ENCODE results near the gene CXorf49B.
"Not testable (repeated sequence)": the region's sequence is repeated elsewhere in the genome, so short reads cannot be mapped to it uniquely, and the experiment has no call there.

Gene CXorf49B

GRCh38 chrX:71763049-71763448 lies at the start of gene CXorf49B:
Gene CXorf49B, plus strand, starts transcription at chrX:71763349. Its CDS starts 75 bp downstream, at chrX:71763424.
- not testable (repeated sequence) for H3K9me2 ChIP-seq (replicated peaks; ENCODE audit: control insufficient read depth, low read length); H3K4me3 ChIP-seq (ENCODE audit: low read length); H3K4me2 ChIP-seq (ENCODE audit: low read length); H3K27me3 ChIP-seq (ENCODE audit: control insufficient read depth, low read length); H3K4me1 ChIP-seq (ENCODE audit: control insufficient read depth, low read length); H4K20me1 ChIP-seq (ENCODE audit: control insufficient read depth, insufficient read depth, low read depth, low read length); H3K27ac ChIP-seq (ENCODE audit: low read depth, low read length); H3K79me2 ChIP-seq (ENCODE audit: control insufficient read depth, low read length); H3F3A ChIP-seq (ENCODE audit: control insufficient read depth, insufficient read depth); H3K9me3 ChIP-seq (ENCODE audit: control insufficient read depth, insufficient read depth, low read length); H3K36me3 ChIP-seq (ENCODE audit: control insufficient read depth, low read length)

DNA sequence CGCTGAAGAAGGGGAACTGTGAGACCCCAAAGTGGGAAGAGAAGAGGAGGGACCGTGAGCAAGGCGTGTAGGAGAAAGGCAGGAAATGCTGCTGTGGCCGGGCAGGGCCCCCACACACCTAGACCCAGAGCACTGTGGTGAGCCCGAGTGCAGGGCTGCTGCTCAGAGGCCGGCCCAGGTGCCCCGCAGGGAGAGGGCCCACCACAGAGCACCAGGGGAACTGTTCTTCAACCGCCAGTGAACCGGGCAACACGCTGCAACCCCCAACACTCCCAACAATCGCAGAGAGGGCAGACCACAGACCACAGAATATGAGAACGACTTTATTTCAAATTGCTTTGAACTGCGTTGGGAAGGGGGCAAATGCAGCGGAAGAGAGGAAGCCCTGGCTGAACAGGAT lies 49.1 kb upstream of the CXorf49B start:
- H3K79me2 ChIP-seq (ENCODE audit: control insufficient read depth, low read length); H4K20me1 ChIP-seq (ENCODE audit: control insufficient read depth, insufficient read depth, low read depth, low read length); H3K9me3 ChIP-seq (ENCODE audit: control insufficient read depth, insufficient read depth, low read length); H3F3A ChIP-seq (ENCODE audit: control insufficient read depth, insufficient read depth); H3K4me2 ChIP-seq (ENCODE audit: low read length); H3K36me3 ChIP-seq (ENCODE audit: control insufficient read depth, low read length); H3K27ac ChIP-seq (ENCODE audit: low read depth, low read length); H3K9me2 ChIP-seq (replicated peaks; ENCODE audit: control insufficient read depth, low read length); H3K4me1 ChIP-seq (ENCODE audit: control insufficient read depth, low read length); H3K4me3 ChIP-seq (ENCODE audit: low read length); H3K27me3 ChIP-seq (ENCODE audit: control insufficient read depth, low read length): not testable (repeated sequence)

DNA sequence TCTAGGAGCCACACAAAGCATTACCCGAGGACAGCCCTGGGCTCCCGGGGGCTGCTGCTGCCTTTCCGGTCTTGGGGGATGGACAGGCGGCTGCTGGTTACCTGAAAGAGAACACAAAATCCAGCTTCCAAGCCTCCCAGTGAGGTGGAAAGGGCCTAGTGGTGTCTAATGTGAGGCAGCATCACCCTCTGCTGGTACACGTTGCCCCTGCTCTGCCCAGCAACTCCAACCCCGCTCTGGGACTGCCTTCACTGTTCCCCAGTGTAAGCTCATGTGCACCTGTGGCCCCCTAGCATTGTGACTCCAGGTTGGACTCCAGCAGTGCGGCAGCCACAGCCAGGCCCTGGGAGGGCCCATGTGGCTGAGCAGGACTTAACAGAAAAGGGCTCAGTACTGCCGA lies 47.6 kb upstream of the CXorf49B start:
- not testable (repeated sequence) for H3F3A ChIP-seq (ENCODE audit: control insufficient read depth, insufficient read depth); H3K4me3 ChIP-seq (ENCODE audit: low read length); H3K4me2 ChIP-seq (ENCODE audit: low read length); H3K27ac ChIP-seq (ENCODE audit: low read depth, low read length); H3K9me3 ChIP-seq (ENCODE audit: control insufficient read depth, insufficient read depth, low read length); H3K4me1 ChIP-seq (ENCODE audit: control insufficient read depth, low read length); H3K27me3 ChIP-seq (ENCODE audit: control insufficient read depth, low read length); H3K9me2 ChIP-seq (replicated peaks; ENCODE audit: control insufficient read depth, low read length); H4K20me1 ChIP-seq (ENCODE audit: control insufficient read depth, insufficient read depth, low read depth, low read length); H3K79me2 ChIP-seq (ENCODE audit: control insufficient read depth, low read length); H3K36me3 ChIP-seq (ENCODE audit: control insufficient read depth, low read length)

DNA sequence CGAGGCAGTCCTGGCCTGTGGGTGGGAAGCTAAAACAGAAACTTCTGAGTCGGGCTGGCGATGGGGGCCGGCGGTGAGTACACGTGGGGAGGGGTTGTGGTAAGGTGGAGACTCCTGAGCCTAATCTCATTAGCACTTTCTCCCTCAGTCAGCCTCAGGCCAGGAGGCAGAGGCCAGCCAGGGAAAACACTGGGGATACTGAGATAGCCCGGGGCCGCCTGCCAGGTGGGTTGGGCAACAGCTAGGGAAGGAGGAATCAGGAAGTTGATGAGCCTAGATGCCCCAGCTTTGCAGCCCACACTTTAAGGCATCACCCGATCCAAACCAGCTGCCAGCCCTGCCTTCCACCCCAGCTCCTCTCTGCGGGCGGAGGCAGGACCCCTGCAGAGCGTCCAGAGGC lies 46.8 kb upstream of the CXorf49B start:
- not testable (repeated sequence) for H3F3A ChIP-seq (ENCODE audit: control insufficient read depth, insufficient read depth); H3K4me1 ChIP-seq (ENCODE audit: control insufficient read depth, low read length); H3K27me3 ChIP-seq (ENCODE audit: control insufficient read depth, low read length); H3K9me2 ChIP-seq (replicated peaks; ENCODE audit: control insufficient read depth, low read length); H3K36me3 ChIP-seq (ENCODE audit: control insufficient read depth, low read length); H3K79me2 ChIP-seq (ENCODE audit: control insufficient read depth, low read length); H3K27ac ChIP-seq (ENCODE audit: low read depth, low read length); H3K9me3 ChIP-seq (ENCODE audit: control insufficient read depth, insufficient read depth, low read length); H4K20me1 ChIP-seq (ENCODE audit: control insufficient read depth, insufficient read depth, low read depth, low read length); H3K4me3 ChIP-seq (ENCODE audit: low read length); H3K4me2 ChIP-seq (ENCODE audit: low read length)

DNA sequence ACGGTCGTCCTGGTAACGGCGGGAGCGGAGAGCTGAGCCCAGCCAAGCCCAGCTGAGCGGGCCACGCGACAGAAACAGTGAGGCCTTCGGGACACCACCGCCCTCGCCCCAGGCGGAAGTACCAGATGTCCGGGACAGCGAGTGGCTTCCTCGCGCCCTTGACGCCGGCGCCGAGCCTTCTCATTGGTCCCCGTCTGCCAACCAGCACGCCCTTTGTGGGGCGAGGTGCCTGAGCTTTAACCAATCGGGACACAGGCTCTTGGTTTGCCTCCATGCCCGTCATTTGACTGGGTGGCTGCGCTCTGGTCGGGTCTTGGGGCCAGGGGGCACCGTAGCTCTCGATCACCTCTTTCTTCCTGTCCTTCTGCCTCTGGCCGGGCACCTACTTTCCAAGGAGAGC lies 45.0 kb upstream of the CXorf49B start, which contains the start of gene CXorf49:
Gene CXorf49 (minus strand): TSS at position 101 of the 400 bp plus-strand sequence. CDS start 134 bp downstream, outside the sequence.
- H3F3A ChIP-seq (ENCODE audit: control insufficient read depth, insufficient read depth); H4K20me1 ChIP-seq (ENCODE audit: control insufficient read depth, insufficient read depth, low read depth, low read length); H3K27me3 ChIP-seq (ENCODE audit: control insufficient read depth, low read length); H3K4me1 ChIP-seq (ENCODE audit: control insufficient read depth, low read length); H3K9me3 ChIP-seq (ENCODE audit: control insufficient read depth, insufficient read depth, low read length); H3K4me2 ChIP-seq (ENCODE audit: low read length); H3K9me2 ChIP-seq (replicated peaks; ENCODE audit: control insufficient read depth, low read length); H3K79me2 ChIP-seq (ENCODE audit: control insufficient read depth, low read length); H3K36me3 ChIP-seq (ENCODE audit: control insufficient read depth, low read length); H3K27ac ChIP-seq (ENCODE audit: low read depth, low read length); H3K4me3 ChIP-seq (ENCODE audit: low read length): not testable (repeated sequence)

DNA sequence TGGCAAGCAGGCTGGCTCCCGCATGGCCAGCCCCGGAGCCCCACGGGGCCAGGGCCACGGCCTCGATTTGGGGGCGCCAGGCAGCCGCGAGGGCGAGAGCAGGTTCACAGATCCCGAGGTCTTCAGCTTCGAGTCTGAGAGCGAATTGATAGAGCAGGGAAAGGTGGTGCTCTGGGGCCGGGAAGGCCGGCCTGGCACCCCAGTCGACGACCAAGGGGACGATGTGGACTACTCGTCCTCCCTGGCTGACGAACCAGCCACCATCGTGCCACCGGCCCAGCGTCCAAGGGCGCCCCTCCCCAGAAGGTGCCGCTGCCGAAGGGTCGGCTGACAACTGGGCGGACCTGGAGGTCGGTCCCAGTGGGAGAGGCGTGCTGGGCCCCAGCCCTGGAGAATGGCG lies 44.0 kb upstream of the CXorf49B start:
- not testable (repeated sequence) for H3K9me3 ChIP-seq (ENCODE audit: control insufficient read depth, insufficient read depth, low read length); H3K4me2 ChIP-seq (ENCODE audit: low read length); H3K79me2 ChIP-seq (ENCODE audit: control insufficient read depth, low read length); H3K9me2 ChIP-seq (replicated peaks; ENCODE audit: control insufficient read depth, low read length); H3K4me3 ChIP-seq (ENCODE audit: low read length); H3K4me1 ChIP-seq (ENCODE audit: control insufficient read depth, low read length); H4K20me1 ChIP-seq (ENCODE audit: control insufficient read depth, insufficient read depth, low read depth, low read length); H3F3A ChIP-seq (ENCODE audit: control insufficient read depth, insufficient read depth); H3K36me3 ChIP-seq (ENCODE audit: control insufficient read depth, low read length); H3K27ac ChIP-seq (ENCODE audit: low read depth, low read length); H3K27me3 ChIP-seq (ENCODE audit: control insufficient read depth, low read length)

DNA sequence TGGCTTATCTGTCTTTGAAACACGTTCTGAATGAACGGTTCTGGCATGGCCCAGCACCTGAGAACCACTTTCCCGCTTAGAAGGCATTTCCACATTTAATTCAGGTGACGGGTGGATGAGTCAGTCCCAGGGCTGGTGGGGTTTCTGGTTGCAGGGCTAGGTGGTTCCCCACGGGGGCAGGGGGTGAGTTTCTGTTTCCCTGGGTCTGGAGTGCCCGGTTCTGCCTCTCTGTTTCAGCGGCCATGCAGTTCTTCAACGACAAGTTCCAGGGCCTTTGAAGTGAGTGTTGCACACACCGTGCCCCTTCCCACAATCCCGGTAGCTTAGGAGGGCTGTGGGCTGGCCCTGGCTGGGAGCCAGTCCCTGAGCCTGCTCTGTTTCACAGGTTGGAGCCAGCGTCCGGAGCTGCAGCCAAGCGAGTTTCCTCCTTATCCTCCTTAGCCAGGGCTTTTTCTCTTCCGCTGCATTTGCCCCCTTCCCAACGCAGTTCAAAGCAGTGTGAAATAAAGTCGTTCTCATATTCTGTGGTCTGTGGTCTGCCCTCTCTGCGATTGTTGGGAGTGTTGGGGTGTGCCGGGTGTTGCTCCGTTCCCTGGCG lies 42.8 kb upstream of the CXorf49B start:
- H3K4me1 ChIP-seq (ENCODE audit: control insufficient read depth, low read length); H4K20me1 ChIP-seq (ENCODE audit: control insufficient read depth, insufficient read depth, low read depth, low read length); H3K79me2 ChIP-seq (ENCODE audit: control insufficient read depth, low read length); H3K36me3 ChIP-seq (ENCODE audit: control insufficient read depth, low read length); H3K4me3 ChIP-seq (ENCODE audit: low read length); H3K27ac ChIP-seq (ENCODE audit: low read depth, low read length); H3K9me3 ChIP-seq (ENCODE audit: control insufficient read depth, insufficient read depth, low read length); H3K27me3 ChIP-seq (ENCODE audit: control insufficient read depth, low read length); H3F3A ChIP-seq (ENCODE audit: control insufficient read depth, insufficient read depth); H3K9me2 ChIP-seq (replicated peaks; ENCODE audit: control insufficient read depth, low read length); H3K4me2 ChIP-seq (ENCODE audit: low read length): not testable (repeated sequence)

- not testable (repeated sequence) for H3K36me3 ChIP-seq (ENCODE audit: control insufficient read depth, low read length); H3K27me3 ChIP-seq (ENCODE audit: control insufficient read depth, low read length); H3K27ac ChIP-seq (ENCODE audit: low read depth, low read length)
Measured at GRCh38 chrX:71760688-71761281, 2.4 kb upstream of the CXorf49B start.

More at GRCh38 chrX:71760688-71761281, 2.4 kb upstream of the CXorf49B start:
- H4K20me1 ChIP-seq (ENCODE audit: control insufficient read depth, insufficient read depth, low read depth, low read length); H3K4me1 ChIP-seq (ENCODE audit: control insufficient read depth, low read length); H3K9me2 ChIP-seq (replicated peaks; ENCODE audit: control insufficient read depth, low read length); H3K4me2 ChIP-seq (ENCODE audit: low read length); H3K9me3 ChIP-seq (ENCODE audit: control insufficient read depth, insufficient read depth, low read length); H3K4me3 ChIP-seq (ENCODE audit: low read length); H3K79me2 ChIP-seq (ENCODE audit: control insufficient read depth, low read length); H3F3A ChIP-seq (ENCODE audit: control insufficient read depth, insufficient read depth): not testable (repeated sequence)

Measured in DOHH2 (cell line).